GM12878 (cell line): Measurements from ENCODE around the gene CD48. TPM values are rescaled to one million over a fixed set of nuclear protein-coding genes. Genes with fewer than 3 reads are reported as not detected.

ENCODE experiments used
- BACH1 ChIP-seq: fragments of 450-650 bp; IDR thresholded peaks from 2 replicates; pipeline ENCODE4 v1.6.1; 2017; ENCODE audit warnings: mild to moderate bottlenecking, borderline replicate concordance
- DPF2 ChIP-seq: fragments of 450-650 bp; IDR thresholded peaks from 2 replicates; pipeline ENCODE4 v1.6.1; 2017; ENCODE audit warnings: mild to moderate bottlenecking
- GABPA ChIP-seq: IDR thresholded peaks from 2 replicates; pipeline ENCODE4 v1.6.1; 2014; ENCODE audit warnings: antibody characterized with exemption, low read depth, mild to moderate bottlenecking, inconsistent platforms
- HDGF ChIP-seq: fragments of 450-650 bp; IDR thresholded peaks from 2 replicates; pipeline ENCODE4 v1.6.1; 2016; ENCODE audit warnings: antibody characterized with exemption
- IKZF1 ChIP-seq: fragments of 450-650 bp; conservative IDR thresholded peaks from 2 replicates; pipeline ENCODE4 v1.6.1; 2017; ENCODE audit warnings: antibody characterized with exemption, mild to moderate bottlenecking
- IRF4 ChIP-seq: IDR thresholded peaks from 2 replicates; pipeline ENCODE4 v1.6.1; 2011; ENCODE audit warnings: low read depth, low read length
- LARP7 ChIP-seq: fragments of 450-650 bp; IDR thresholded peaks from 2 replicates; pipeline ENCODE4 v1.6.1; 2017; ENCODE audit warnings: mild to moderate bottlenecking
- NR2C2 ChIP-seq: IDR thresholded peaks from 2 replicates; pipeline ENCODE4 v1.6.1; 2011; ENCODE audit warnings: borderline replicate concordance, low read depth; ENCODE audit not compliant: control insufficient read depth, insufficient read length
- POLR2AphosphoS2 ChIP-seq: IDR thresholded peaks from 2 replicates; pipeline ENCODE4 v1.6.1; 2011; ENCODE audit warnings: low read depth, mild to moderate bottlenecking, low read length, improper control_type of control experiment, moderate library complexity
- POU2F2 ChIP-seq: IDR thresholded peaks from 3 replicates; pipeline ENCODE4 v1.6.1; 2011; ENCODE audit warnings: low read depth, mild to moderate bottlenecking, low read length, borderline replicate concordance
- PRDM15 ChIP-seq: fragments of 450-650 bp; formaldehyde crosslinking; IDR thresholded peaks from 2 replicates; pipeline ENCODE4 v1.4.0; 2020; ENCODE audit warnings: mild to moderate bottlenecking, moderate library complexity
- STAT3 ChIP-seq: IDR thresholded peaks from 2 replicates; pipeline ENCODE4 v1.6.1; 2011; ENCODE audit warnings: low read depth, low read length, improper control_type of control experiment
- ZNF24 ChIP-seq: fragments of 450-650 bp; IDR thresholded peaks from 2 replicates; pipeline ENCODE4 v1.6.1; 2017; ENCODE audit warnings: antibody characterized with exemption, mild to moderate bottlenecking
- polyA plus RNA-seq, 11 experiments: library from polyadenylated mRNA; depleted of rRNA in 4 of 11; unstranded in 6 of 11; stranded (reverse) in 5 of 11; fragments of >200 nt; fragmentation: Nextera tagmentation in 4 of 11; fragmentation: Illumina TruSeq in 1 of 11; extraction: Ambion mirVana in 4 of 11; extraction: Trizol in 1 of 11; gene quantifications; 1 replicate in 1 of 11; 2 replicates in 10 of 11; pipeline versions ENCODE4 v1.2.1 to v1.2.3, GENCODE V29; 2011 to 2016; ENCODE audit warnings: inconsistent platforms in 2 of 11, missing spikeins in 2 of 11, low read depth in 1 of 11
- total RNA-seq, 4 experiments: library from RNA; depleted of rRNA in 3 of 4; stranded (reverse); fragments of >200 nt in 3 of 4; fragmentation: Illumina TruSeq in 1 of 4; extraction: Trizol in 1 of 4; gene quantifications; 2 replicates each; pipeline versions ENCODE4 v1.2.1 to v1.2.3, GENCODE V29; 2013 to 2021
- TF ChIP-seq, protein P1 (sequence below): IDR thresholded peaks from 2 replicates; pipeline ENCODE4 v1.6.1; 2012; ENCODE audit warnings: low read length, inconsistent platforms
- TF ChIP-seq, protein P2 (sequence below): fragments of 150-350 bp; IDR thresholded peaks from 2 replicates; pipeline ENCODE4 v1.6.1; 2014; ENCODE audit warnings: mild to moderate bottlenecking, low read depth, low read length
- TF ChIP-seq, protein P3 (sequence below): fragments of 450-650 bp; IDR thresholded peaks from 2 replicates; pipeline ENCODE4 v1.6.1; 2016; ENCODE audit warnings: mild to moderate bottlenecking, moderate library complexity, borderline replicate concordance

CD48 gene
- total and polyA plus RNA-seq, 10 of the 15 experiments (the other 5 are each of a cell fraction or from before 2014, with no cell fraction given): 302 to 1,315 (median 430) TPM

DNA sequence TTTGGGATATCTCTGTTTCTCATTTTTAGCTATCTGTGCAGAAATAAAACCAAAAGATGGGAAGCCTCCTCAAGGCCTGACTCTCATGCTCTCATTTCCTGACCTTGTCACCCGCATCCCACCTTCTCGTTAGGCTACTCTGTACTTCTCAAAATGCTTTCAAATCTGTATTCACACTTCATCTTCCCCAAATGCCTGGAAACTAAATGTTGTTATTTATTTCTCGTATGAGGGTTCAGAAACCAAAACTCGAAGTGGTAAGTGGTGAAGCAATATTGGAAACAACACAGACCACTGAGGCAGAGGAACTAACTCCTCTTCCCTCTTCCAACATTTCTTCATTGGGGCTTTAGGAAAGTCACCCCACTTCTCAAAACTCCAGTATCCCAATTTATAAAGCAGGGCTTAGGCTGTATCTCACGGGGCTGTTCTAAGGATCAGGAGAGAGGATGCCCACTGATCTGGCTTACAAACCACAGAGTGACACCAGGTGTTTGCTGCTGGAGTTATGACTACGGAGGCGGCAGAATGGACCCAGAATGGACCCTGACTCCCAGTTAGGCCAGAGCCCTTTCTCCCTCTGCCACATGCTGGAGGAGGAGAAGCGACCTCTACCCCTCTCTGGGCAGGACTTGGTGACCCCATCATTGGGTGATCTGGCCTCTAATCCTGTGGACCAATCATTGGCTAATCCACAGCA is 31.0 kb upstream of the CD48 start (continued):
- TF ChIP-seq PRDM15 (no peak), GABPA (no peak), POLR2AphosphoS2 (peak; percentile 11; the same call in 1 of the 2 replicates), ZNF24 (no peak), LARP7 (no peak), STAT3 (0 out of 2 replicates have a peak, but pooled peaks have one; percentile 25), POU2F2 (no peak), DPF2 (no peak), NR2C2 (no peak), IRF4 (no peak), BACH1 (0 out of 2 replicates have a peak, but pooled peaks have one; percentile 36), HDGF (no peak), IKZF1 (peak; percentile 10; the same call in 1 of the 2 replicates)
- TF ChIP-seq, protein P1, sequence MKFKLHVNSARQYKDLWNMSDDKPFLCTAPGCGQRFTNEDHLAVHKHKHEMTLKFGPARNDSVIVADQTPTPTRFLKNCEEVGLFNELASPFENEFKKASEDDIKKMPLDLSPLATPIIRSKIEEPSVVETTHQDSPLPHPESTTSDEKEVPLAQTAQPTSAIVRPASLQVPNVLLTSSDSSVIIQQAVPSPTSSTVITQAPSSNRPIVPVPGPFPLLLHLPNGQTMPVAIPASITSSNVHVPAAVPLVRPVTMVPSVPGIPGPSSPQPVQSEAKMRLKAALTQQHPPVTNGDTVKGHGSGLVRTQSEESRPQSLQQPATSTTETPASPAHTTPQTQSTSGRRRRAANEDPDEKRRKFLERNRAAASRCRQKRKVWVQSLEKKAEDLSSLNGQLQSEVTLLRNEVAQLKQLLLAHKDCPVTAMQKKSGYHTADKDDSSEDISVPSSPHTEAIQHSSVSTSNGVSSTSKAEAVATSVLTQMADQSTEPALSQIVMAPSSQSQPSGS: no peak
- TF ChIP-seq, protein P2, sequence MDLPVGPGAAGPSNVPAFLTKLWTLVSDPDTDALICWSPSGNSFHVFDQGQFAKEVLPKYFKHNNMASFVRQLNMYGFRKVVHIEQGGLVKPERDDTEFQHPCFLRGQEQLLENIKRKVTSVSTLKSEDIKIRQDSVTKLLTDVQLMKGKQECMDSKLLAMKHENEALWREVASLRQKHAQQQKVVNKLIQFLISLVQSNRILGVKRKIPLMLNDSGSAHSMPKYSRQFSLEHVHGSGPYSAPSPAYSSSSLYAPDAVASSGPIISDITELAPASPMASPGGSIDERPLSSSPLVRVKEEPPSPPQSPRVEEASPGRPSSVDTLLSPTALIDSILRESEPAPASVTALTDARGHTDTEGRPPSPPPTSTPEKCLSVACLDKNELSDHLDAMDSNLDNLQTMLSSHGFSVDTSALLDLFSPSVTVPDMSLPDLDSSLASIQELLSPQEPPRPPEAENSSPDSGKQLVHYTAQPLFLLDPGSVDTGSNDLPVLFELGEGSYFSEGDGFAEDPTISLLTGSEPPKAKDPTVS: no peak
- TF ChIP-seq, protein P3, sequence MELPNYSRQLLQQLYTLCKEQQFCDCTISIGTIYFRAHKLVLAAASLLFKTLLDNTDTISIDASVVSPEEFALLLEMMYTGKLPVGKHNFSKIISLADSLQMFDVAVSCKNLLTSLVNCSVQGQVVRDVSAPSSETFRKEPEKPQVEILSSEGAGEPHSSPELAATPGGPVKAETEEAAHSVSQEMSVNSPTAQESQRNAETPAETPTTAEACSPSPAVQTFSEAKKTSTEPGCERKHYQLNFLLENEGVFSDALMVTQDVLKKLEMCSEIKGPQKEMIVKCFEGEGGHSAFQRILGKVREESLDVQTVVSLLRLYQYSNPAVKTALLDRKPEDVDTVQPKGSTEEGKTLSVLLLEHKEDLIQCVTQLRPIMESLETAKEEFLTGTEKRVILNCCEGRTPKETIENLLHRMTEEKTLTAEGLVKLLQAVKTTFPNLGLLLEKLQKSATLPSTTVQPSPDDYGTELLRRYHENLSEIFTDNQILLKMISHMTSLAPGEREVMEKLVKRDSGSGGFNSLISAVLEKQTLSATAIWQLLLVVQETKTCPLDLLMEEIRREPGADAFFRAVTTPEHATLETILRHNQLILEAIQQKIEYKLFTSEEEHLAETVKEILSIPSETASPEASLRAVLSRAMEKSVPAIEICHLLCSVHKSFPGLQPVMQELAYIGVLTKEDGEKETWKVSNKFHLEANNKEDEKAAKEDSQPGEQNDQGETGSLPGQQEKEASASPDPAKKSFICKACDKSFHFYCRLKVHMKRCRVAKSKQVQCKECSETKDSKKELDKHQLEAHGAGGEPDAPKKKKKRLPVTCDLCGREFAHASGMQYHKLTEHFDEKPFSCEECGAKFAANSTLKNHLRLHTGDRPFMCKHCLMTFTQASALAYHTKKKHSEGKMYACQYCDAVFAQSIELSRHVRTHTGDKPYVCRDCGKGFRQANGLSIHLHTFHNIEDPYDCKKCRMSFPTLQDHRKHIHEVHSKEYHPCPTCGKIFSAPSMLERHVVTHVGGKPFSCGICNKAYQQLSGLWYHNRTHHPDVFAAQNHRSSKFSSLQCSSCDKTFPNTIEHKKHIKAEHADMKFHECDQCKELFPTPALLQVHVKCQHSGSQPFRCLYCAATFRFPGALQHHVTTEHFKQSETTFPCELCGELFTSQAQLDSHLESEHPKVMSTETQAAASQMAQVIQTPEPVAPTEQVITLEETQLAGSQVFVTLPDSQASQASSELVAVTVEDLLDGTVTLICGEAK: 0 out of 2 replicates have a peak, but pooled peaks have one; percentile 20
